Measurements from ENCODE around the gene SLC10A7.

- TF ChIP-seq CTCF (IDR thresholded peaks at IDR 0.05; ENCODE audit: insufficient read depth, low read length, poor library complexity, severe bottlenecking) (no peak), EZH2phosphoT487 (conservative IDR thresholded peaks at IDR 0.05; ENCODE audit: low read length) (no peak)
These were observed 43.7 kb downstream of the SLC10A7 start for GRCh38 chr4:146478009-146478408.

Data from SU-DHL-6 (cell line).